ENCODE measurements around the gene SMOC1. TPM values are rescaled to one million over a fixed set of nuclear protein-coding genes. Genes with fewer than 3 reads are reported as not detected.
A peak's percentile ranks its signal among the peaks of the same experiment; 100 is the strongest.

The SMOC1 gene
- total RNA-seq, 2 donors from 2014 or later, result 5.3 to 14.0 TPM

GRCh38 chr14:69860221-69860620 is 19.0 kb upstream of the SMOC1 start:
- ATAC-seq (no peak), DNase-seq (no peak)
- TF ChIP-seq POLR2A (IDR thresholded peaks at IDR 0.05), result no peak
- TF ChIP-seq CTCF (IDR thresholded peaks at IDR 0.05), result no peak
- WGBS, 2 donors, result 65 to 67% methylated on average over 5 to 12 of the region's 12 CpGs
- intact Hi-C loops (cut with DNase I), result no loop called here
- Histone ChIP-seq H3K4me1 (no peaks in the 10 kb centered on the region), H3K36me3 (replicated peaks in 1 of 2; ENCODE audit: insufficient read depth in 1 of 2, low read depth in 2 of 2) (no peaks in the 10 kb centered on the region), H3K4me3 (no peak overlapping the region), H3K27ac (no peak overlapping the region), H3K9me3 (no peaks in the 10 kb centered on the region), H3K27me3 (no peaks in the 10 kb centered on the region)

GRCh38 chr14:69861025-69861569 is 18.1 kb upstream of the SMOC1 start:
- H3K4me3 ChIP-seq, result no peak overlapping the region

GRCh38 chr14:69863083-69863482 is 16.1 kb upstream of the SMOC1 start:
- peak in 2 of 7 experiments; percentile 13 to 14 for TF ChIP-seq CTCF (IDR thresholded peaks at IDR 0.05)
- no peak for TF ChIP-seq POLR2A (IDR thresholded peaks at IDR 0.05)

More at GRCh38 chr14:69861025-69861569, 18.1 kb upstream of the SMOC1 start:
- TF ChIP-seq CTCF (IDR thresholded peaks at IDR 0.05) (no peak), POLR2A (IDR thresholded peaks at IDR 0.05) (no peak)
- H3K27ac ChIP-seq, result no peak overlapping the region
- H3K27me3 ChIP-seq, result no peaks in the 10 kb centered on the region
- no peak for DNase-seq
- H3K9me3 ChIP-seq, result no peaks in the 10 kb centered on the region
- no peak for ATAC-seq
- H3K4me1 ChIP-seq, result no peaks in the 10 kb centered on the region
- no peaks in the 10 kb centered on the region for H3K36me3 ChIP-seq (replicated peaks in 1 of 2; ENCODE audit: insufficient read depth in 1 of 2, low read depth in 2 of 2)
- 60% methylated on average over 3 of the region's 3 CpGs for WGBS, 2 donors
- intact Hi-C loops (cut with DNase I), result no loop called here

GRCh38 chr14:69865701-69866365 is 13.4 kb upstream of the SMOC1 start:
- WGBS, 2 donors, result 83 to 85% methylated on average over 7 to 8 of the region's 8 CpGs
- intact Hi-C loops (cut with DNase I), result no loop called here

More at GRCh38 chr14:69863083-69863482, 16.1 kb upstream of the SMOC1 start:
- no peak for DNase-seq
- Histone ChIP-seq H3K27ac (no peak overlapping the region), H3K27me3 (no peaks in the 10 kb centered on the region), H3K9me3 (no peaks in the 10 kb centered on the region), H3K4me3 (no peak overlapping the region), H3K4me1 (no peaks in the 10 kb centered on the region), H3K36me3 (replicated peaks in 1 of 2; ENCODE audit: insufficient read depth in 1 of 2, low read depth in 2 of 2) (no peaks in the 10 kb centered on the region)
- ATAC-seq, result no peak
- WGBS, 2 donors, result 80 to 90% methylated on average over 4 of the region's 4 CpGs
- intact Hi-C loops (cut with DNase I), result no loop called here

More at GRCh38 chr14:69865701-69866365, 13.4 kb upstream of the SMOC1 start:
- TF ChIP-seq CTCF (IDR thresholded peaks at IDR 0.05) (no peak), POLR2A (IDR thresholded peaks at IDR 0.05) (no peak)
- Histone ChIP-seq H3K36me3 (replicated peaks in 1 of 2; ENCODE audit: insufficient read depth in 1 of 2, low read depth in 2 of 2) (no peaks in the 10 kb centered on the region), H3K4me3 (no peak overlapping the region), H3K4me1 (no peaks in the 10 kb centered on the region), H3K27me3 (no peaks in the 10 kb centered on the region), H3K27ac (no peak overlapping the region), H3K9me3 (no peaks in the 10 kb centered on the region)
- DNase-seq, result no peak
- ATAC-seq, result no peak

All from body of pancreas (tissue), 4 donors.